Inflammatory macrophage treated with lipopolysaccharide for 1 hour (primary cell): ENCODE measurements around the gene CLDN12.

ENCODE experiments used
- DNase-seq, 2 donors: peaks; one replicate each; pipeline ENCODE4 v3.0.0-alpha.2; 2020 to 2022

Gene CLDN12

DNA sequence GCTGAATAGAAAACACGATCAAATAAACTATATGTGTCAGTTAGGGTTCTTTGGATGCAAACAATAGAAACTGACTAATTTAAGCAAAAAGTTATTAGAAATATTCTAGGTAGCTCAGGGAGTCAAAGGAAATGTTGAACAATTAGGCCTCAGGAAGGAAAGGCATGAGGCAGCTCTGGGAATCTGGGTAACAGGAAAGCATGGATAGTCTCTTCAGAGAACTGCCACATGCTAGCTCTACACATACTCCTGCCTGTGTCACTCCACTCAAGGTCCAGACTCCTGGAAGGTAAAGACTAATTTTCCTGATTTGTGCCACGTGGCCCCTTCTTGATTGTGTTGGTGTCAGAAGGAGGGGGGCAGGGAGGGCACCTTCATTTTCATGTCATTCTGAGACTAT is 42.4 kb downstream of the CLDN12 start:
- DNase-seq, result no peak

DNA sequence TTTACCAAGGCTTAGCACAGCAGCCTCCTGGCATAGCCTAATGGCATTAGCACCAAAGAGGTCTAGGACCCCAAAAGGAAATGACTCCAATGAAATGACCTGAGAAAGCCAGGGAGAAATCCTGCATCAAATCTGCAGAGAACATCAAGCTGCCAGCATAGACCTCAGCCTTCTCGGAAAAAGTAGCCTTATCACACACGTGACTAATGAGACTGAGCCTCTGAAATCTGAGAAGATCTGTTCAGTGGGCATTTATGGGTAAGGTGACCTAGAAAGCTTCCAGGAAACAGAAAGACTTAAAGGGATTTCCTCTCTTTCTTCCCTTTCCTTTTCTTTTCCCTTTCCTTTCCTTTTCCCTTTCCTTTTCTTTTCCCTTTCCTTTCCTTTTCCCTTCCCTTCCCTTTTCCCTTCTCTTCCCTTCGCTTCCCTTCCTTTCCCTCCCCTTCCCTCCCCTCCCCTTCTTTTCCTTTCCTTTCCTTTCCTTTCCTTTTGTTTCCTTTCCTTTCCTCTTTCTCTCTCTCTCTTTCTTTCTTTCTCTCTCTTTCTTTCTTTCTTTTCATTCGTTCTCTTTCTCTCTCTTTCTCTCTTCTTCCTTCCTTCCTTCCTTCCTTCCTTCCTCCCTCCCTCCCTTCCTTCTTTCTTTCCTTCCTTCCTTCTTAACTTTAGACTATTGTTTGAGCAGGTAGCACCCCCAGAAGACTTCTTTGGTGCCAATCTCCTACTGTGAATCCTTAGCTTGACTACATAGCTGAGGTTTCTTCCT is 43.1 kb downstream of the CLDN12 start:
- no peak for DNase-seq

DNA sequence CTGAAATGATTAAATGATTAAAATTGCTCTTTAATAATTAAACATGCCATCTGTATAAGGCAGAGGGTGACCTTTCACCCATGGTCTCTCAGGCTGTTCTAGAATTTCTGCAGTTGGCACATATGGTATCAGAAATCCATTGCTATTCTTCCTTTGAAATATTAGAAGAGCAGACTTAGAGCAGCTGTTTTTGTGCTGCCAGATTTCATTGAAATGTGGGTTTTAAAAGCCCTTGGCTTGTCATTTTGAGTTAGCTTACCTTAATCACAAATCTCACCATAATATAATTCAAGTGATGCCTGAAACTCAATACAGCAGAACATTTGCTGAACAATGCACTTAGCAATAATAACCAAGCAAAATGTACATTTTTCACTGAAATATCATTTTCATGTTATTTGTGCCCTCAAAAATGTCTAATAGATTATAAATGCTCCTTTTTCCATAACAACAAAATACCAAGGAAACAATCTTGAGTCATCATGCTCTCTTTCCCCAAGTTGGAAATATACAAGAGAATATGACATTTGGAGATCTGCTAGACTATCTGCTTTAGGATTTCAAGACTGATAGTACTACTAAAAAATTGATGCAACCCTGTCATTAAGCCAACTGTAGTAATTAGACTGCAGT is 50.1 kb downstream of the CLDN12 start:
- no peak for DNase-seq

DNA sequence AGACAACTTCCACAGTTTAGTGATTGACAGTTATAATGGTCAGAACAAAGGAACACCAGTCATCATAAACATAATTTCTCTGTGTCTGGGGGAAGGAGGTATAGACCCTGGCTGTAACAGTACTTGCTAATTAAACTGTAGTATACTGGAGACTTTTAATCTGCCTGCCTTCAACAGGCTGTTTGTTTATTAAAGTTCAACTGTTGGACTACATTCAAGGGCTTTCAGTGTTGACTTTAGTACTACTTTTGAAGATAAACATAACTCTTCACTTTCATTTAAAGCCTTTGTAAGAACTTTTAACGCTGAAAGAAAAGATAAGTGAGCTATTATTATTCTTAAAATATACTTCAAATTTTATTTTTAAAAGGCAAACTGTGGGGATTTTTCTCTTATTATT is 50.7 kb downstream of the CLDN12 start:
- DNase-seq, result no peak

DNA sequence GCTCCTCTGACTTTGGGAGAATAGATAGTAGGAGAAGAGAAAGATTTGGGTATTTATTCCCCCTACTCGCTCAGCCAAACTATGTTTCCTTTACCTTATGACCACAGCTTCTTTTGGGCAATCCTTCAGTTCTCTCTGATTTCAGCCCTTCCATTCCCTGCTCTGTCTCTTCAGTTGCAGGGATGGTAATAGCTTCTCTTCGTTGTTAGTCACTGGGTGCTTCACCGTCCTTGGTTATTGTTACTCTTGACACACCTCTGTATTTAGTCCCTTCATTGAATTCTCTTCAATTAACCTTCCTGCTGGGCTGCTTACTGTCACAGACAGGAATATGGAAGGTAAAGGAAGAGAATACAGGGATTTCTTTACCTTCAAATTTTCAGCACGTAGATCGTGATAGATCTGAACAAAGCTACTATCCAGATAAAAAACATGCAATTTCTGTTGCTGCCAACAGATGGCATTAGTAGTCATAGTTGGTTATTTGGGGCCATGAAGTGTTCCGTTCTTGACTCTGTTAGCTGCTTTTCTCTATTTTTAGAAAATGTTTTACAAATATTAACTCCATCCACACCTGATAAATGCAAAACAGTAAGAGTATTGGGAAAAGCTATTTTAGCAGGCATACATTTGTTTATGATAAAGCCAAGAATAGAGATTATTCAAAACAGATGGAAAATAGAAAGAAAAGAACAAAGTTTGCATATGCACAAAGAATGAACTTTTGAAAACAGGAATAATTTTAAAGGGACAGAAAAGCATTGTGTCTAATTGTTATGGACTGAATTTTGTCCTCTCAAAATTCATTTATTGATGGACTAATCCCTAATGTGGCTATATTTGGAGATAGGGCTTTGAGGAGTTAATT is 52.1 kb downstream of the CLDN12 start:
- peak; percentile 41 to 71 for DNase-seq

DNA sequence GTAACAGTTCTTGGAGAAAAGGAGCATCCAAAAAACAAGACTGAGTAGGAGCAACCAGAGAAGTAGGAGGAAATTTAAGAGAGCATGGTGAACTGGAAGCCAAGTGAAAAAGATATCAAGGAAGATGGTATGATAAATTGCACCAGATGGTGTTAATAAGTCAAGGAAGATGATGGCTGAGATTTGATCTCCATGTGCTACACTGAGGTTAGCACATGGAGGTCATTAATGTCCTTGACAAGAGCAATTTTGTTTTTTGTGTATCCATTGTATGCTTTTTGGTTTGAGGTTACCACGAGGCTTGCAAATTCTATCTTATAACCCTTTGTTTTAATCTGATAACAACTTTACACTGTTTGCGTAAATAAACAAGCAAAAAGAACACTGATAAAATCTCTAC is 54.8 kb downstream of the CLDN12 start:
- no peak for DNase-seq

DNA sequence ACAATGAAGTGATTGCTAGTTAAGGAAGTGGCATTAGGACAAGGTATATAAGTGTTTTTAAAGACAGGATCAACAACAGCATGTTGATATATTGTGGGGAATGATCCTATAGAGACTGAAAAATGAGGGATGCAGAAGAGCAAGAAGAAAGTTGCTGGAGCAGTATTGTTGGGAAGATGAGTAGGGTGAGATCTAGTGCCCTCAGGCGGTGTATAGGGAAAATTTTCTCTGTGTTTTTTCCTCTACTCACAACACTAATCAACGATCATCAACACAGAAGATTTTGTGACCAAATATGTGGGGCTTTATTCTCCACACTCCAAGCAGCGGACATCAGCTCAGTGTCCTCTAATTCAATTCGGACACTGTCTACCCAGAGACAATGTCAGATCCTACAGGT is 56.6 kb downstream of the CLDN12 start:
- DNase-seq, result no peak

DNA sequence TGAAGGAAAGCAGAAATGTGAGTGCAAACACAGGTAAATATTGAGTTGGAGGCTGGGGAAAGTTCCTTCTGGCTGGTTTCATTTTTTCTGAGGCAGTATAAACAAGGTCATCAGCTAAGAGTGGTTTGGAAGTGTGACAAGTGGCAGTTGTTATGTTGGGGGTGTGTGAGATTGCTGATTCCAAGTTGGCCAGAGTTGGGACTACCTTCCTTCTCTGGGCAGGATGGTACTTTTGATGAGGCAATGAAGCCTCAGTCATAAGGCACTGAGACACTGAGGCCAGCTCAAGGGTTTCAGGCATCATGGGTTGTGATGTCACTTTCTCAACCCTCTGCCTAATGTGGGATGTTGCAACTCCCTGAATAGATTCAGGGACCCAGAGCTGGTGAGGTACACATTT is 58.0 kb downstream of the CLDN12 start:
- peak; percentile 78 to 95 for DNase-seq

DNA sequence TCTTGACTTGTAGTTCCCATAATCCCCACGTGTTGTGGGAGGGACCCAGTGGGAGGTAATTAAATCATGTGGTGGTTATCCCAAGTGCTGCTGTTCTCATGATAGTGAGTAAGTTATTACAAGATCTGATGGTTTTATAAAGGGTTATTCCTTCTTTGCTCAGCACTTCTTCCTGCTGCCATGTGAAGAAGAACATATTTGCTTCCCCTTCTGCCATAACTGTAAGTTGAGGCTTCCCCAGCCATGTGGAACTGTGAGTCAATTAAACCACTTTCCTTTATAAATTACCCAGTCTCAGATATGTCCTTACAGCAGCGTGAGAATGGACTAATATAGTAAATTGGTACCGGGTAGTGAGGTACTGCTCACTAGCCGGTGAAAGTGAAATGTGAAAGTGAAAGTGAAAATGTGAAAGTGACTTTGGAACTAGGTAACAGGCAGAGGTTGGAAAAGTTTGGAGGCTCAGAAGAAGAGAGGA is 59.9 kb downstream of the CLDN12 start:
- DNase-seq, result peak; percentile 67 to 87
